Measurements from ENCODE around the gene SPDYE1.
"Not testable (repeated sequence)": the region's sequence is repeated elsewhere in the genome, so short reads cannot be mapped to it uniquely, and the experiment has no call there.

Gene SPDYE1

DNA sequence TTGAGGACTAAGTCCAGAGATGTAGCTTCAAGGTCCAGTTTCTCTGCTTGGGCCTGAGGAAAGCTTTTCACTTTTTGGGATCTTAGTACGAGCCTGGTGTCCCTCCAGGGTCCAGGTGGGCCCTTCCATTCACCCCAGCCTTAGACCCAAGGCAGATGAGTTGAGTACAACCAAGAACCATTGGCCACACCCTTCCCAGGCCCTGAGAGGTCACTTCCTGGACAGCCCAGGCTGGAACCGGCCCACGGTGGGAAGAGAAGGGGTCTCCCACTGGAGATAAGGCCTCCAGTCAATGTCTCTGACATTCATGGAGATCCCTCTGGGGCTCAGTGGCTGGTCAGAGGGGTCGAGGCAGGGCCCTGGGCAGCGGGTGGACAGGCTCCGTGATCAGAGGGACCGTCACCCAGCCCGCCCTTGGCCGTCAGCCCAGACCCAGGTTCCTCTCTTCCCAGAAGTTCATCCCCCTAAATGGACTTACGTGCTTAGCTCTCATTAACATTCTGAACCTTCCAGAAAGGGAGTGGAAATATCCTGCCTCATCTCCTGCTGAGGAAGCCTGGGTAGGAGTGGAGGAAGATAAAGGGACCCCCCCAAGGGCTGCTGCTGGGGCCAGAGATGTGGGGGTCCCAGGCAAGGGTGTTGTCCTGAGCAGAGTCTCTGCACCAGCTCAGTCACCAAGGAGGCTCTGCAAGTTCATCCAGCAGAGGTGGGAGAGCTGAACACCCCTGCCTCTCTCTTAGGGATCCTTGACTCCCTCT, 22.8 kb upstream of the SPDYE1 start:
- DNase-seq (ENCODE audit: low read depth); H3K4me3 ChIP-seq (ENCODE audit: low read length): not testable (repeated sequence)

DNA sequence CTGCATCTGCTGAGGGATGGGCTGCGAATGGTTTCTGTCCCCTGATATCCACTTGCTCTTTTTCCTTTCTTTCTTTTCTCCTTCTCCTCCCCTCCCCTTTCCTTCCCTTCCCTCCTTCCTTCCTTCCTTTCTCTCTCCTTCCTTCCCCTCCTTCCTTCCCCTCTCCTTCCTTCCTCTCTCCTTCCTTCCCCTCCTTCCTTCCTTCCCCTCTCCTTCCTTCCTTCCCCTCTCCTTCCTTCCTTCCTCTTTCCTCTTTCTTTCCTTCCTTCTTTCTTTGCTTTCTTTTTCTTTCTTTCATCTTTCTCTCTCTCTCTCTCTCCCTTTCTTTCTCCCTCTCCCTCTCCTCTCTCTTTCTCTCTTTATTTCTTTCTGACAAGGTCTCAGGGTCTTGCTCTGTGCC, 20.2 kb upstream of the SPDYE1 start:
- DNase-seq (ENCODE audit: low read depth): no peak
- TF ChIP-seq, protein P1, sequence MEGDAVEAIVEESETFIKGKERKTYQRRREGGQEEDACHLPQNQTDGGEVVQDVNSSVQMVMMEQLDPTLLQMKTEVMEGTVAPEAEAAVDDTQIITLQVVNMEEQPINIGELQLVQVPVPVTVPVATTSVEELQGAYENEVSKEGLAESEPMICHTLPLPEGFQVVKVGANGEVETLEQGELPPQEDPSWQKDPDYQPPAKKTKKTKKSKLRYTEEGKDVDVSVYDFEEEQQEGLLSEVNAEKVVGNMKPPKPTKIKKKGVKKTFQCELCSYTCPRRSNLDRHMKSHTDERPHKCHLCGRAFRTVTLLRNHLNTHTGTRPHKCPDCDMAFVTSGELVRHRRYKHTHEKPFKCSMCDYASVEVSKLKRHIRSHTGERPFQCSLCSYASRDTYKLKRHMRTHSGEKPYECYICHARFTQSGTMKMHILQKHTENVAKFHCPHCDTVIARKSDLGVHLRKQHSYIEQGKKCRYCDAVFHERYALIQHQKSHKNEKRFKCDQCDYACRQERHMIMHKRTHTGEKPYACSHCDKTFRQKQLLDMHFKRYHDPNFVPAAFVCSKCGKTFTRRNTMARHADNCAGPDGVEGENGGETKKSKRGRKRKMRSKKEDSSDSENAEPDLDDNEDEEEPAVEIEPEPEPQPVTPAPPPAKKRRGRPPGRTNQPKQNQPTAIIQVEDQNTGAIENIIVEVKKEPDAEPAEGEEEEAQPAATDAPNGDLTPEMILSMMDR (IDR thresholded peaks at IDR 0.05; ENCODE audit: insufficient read depth, low read depth, low read length, missing control alignments): no peak
- H3K4me3 ChIP-seq (ENCODE audit: low read length): no peak overlapping the region

DNA sequence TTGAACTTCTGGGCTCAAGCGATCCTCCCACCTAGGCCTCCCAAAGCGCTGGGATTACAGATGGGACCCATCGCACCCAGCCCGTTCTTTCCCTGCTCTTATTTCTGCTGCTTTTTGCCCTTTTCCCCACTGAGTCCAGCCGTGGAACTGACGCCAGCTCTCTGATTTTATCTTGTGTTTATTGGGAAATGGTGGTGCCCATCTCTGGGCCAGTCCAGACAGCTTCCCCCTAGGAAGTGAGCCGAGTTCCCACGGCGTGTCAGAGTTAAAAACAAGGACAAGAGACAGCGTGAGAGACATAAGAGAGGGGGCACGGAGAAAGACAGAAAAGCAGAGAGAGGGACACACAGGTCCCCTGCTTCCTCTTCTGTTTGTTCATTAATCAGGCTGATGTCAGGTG, 19.6 kb upstream of the SPDYE1 start:
- DNase-seq (ENCODE audit: low read depth); H3K4me3 ChIP-seq (ENCODE audit: low read length): not testable (repeated sequence)

DNA sequence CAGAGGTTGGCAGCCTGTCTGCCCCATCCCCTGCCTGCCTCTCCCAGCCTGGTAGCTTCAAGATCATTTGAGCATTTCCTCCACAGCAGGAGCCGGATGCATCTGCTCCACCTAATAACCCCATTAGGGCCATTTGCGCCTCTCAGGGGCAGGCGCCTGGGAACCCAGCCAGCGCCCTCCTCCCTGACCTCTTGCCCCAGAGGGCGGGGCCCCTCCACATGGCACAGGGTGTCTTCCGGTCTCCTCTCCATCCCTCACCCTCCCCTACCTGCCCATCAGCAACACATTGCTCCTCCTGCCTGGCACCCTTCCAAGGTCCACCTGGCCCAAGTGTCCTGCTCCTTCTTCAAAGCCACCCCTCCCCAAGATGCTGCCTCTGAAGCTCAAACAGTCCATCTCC, 14.8 kb upstream of the SPDYE1 start:
- H3K4me3 ChIP-seq (ENCODE audit: low read length); DNase-seq (ENCODE audit: low read depth): not testable (repeated sequence)

DNA sequence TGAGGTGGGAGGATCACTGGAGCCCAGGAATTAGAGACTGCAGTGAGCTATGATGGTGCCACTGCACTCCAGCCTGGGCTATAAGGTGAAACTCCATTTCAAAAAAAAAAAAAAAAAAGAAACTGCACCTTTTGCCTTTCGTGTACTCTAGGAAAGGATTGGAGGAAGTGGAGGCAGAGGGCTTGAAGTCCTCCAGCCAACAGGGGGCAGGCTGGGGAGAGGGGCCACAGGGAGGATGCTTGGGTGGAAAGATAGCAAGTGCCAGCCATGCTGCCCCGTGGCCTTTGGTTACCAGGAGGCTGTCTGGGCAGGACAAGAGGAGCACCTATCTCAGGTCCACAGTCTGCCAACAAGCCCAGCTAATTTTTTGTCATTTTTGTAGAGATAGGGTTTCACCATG, 14.0 kb upstream of the SPDYE1 start:
- not testable (repeated sequence) for DNase-seq (ENCODE audit: low read depth); H3K4me3 ChIP-seq (ENCODE audit: low read length)

DNA sequence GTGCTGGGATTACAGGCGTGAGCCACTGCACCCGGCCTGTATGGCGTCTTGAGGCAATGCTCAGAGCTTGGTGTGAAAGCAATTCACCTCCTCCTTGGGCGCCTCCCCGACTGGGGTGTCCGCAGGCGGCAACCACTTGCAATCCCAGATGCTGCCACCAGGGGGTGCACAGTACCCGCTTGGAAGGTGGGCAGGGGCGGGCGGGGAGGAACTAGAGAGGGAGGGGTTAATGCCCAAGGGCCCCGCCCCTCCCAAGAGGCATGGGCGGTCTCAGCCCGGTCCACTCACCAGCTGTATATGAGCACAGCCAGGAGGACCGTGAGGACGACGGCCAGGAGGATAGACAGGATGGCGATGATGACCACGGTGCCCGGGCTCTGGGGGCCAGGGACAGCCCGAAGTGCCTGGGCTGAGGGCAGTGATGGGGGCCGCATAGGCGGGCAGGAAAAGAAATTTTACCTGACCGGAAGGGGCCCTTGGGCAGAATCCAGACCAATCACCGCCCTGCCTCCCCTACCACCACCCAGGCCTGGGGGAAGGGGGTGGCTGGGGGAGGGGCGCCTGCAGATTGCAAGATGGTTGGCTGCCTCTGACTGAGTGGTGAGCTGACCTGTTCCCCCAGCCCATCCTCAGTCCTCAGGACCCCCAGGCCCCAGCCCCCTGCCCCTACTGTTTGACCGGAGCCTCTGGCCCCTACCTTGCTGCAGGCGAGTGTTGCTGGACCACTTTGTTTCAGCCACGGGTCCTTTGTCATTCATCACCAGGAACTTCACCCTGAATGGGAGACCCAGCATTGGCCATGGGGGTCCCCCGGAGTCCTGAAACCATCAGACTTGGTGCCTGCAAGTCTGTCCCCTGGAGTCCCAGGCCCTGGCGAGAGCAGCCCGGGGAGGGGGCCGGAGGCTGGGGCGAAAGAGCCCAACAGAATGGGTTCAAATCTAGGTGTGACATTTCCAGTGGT, 11.5 kb upstream of the SPDYE1 start:
- peak; percentile 69 for DNase-seq (ENCODE audit: low read depth)
- peak overlapping the region; percentile 25 for H3K4me3 ChIP-seq (ENCODE audit: low read length)
- TF ChIP-seq, protein P1 (IDR thresholded peaks at IDR 0.05; ENCODE audit: insufficient read depth, low read depth, low read length, missing control alignments): peak; percentile 47

DNA sequence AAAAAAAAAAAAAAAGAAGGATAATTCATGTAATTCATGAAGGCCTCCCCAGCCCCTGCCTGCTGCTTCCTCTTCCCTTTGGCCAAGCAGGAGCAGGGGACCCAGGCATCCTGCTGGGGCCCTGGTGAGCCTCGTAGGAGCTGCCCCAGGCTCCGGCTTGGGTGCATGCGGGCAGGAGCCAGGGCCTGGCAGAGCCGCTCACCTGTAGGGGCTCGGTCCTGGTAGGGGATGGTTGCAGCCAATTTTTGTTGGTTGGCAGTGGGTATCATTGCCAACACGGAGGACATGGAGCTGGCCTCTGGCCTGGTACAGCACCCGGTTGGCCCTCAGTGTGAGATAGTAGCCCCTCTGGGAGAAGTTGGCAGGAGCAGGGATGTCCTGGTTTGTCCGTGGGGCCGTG, 10.2 kb upstream of the SPDYE1 start:
- H3K4me3 ChIP-seq (ENCODE audit: low read length): peak overlapping the region; percentile 34
- not testable (repeated sequence) for DNase-seq (ENCODE audit: low read depth)

DNA sequence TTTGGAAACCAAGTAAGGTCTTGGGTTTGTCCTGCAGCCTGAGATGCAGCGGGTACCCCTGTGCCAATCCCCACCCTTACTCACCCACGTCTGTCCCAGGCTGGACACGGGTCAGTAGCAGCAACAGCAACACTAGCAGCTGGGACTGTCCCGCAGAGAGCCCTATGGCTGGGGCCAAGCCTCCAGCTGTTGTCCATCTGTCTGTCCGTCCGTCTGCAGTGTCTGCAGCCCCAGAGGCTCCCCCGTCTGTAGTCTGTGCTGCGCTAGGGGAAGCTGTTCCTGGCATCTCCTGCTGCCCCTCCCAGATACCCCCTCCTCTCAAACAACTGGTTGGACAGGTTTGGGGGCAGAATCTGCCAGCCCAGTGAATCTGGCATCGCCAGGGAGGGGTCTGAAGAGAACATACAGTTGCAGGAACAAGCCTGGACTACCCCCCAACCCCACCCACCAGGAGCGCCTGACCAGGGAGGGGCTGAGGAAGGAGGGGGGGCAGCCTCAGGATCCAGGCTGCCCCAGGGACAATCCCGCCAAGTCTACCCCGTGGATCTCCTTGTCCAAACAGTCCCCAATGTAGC, 7.6 kb upstream of the SPDYE1 start:
- DNase-seq (ENCODE audit: low read depth): peak; percentile 61
- peak overlapping the region; percentile 50 for H3K4me3 ChIP-seq (ENCODE audit: low read length)

DNA sequence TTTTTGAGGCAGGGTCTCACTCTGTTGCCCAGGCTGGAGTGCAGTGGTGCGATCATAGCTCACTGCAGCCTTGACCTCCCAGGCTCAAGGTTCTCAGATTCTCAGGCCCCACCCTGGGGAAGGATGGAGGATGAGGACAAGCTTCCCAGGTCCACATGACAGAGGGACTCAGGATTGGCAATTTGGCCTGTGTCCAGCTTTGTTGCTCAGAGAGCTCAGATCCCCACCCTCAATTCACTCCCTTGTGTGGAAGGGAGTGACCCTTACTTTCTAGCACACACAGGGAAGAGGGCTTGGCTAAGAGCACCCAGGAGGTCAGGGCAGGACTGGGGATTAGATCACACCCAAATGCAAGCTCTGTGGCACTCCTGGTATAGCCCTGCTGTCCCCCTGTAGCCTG, 6.9 kb upstream of the SPDYE1 start:
- H3K4me3 ChIP-seq (ENCODE audit: low read length): not testable (repeated sequence)
- peak; percentile 67 for DNase-seq (ENCODE audit: low read depth)

DNA sequence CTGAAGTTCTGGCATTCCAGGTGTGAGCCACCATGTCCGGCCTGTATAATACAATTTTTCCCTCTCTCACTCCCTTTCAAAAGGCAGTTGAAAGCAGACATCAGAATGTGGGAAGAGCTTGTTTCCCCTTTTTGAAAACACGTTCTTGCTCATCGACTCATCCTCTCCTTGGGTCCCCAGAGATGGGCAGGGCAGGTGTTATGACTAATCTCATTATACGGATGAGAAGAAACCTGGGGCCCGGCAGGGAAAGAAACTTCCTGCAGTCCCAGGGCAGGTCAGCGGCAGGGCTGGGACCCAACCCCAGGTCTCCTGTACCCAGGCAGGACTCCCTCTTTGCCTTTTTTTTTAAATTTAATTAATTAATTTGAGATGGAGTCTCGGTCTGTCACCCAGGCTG, 4.8 kb upstream of the SPDYE1 start:
- not testable (repeated sequence) for H3K4me3 ChIP-seq (ENCODE audit: low read length)
- peak; percentile 89 for DNase-seq (ENCODE audit: low read depth)

DNA sequence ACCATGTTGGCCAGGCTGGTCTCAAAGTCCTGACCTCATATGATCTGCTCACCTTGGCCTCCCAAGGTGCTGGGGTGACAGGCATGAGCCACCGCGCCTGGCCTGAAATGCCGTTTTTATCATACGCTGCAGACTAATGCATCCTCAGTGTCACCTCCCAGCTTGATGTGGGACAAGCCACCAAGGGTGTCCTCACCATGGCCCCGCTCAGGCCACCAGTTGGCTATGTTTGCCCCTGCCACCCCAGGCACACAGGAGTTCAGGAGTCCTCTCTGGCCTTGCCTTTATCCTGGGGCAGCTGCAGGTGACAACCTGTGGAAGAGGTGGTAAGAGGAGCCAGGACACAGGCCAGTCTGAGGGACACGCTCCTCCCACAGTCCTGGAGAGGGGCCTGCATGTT, 3.0 kb upstream of the SPDYE1 start:
- not testable (repeated sequence) for H3K4me3 ChIP-seq (ENCODE audit: low read length)

DNA sequence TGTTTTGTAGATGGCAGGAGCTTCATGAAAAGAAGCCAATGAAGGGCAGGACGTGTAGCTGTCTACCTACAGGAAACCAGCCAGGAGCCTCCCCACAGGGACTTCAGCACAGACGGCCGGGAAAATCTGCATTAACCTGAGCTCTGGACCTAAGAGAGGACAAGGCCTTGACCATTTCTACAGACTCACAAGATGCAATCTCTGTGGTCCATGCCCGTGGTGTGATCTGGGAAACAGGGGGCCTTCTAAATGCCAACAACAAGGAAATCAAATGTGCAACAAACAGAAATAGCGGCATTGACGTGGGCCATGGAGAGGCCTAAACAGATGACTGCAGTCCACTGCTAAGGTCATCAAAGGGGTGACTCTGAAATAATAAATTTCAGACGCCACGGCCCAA, 14.4 kb downstream of the SPDYE1 start:
- H3K4me3 ChIP-seq (ENCODE audit: low read length); DNase-seq (ENCODE audit: low read depth): not testable (repeated sequence)

More for the DNA sequence above, 3.0 kb upstream of the SPDYE1 start:
- DNase-seq (ENCODE audit: low read depth): not testable (repeated sequence)

DNA sequence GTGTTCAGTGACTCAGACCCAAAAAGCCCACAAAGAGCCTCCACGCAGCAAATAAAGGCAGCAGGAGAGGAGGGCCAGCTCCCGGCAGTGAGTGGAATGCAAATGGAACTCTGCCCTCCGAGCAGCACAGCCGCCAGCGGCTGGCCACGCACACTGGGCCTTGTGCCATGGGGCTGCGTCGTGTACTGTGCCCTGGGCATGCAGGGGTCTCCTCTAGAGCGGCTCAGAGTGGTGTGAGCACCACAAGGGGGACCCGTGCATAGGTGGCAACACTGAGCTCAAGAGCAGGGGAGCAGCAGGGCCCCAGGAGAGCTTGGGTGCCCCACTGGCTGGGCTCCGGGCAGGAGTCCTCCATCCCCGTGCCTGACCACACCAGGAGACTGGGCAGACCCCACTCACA, 17.4 kb downstream of the SPDYE1 start:
- not testable (repeated sequence) for H3K4me3 ChIP-seq (ENCODE audit: low read length); DNase-seq (ENCODE audit: low read depth)
